H54 (cell line): Measurements from ENCODE around the gene BTBD19.
"Not testable (repeated sequence)": the region's sequence is repeated elsewhere in the genome, so short reads cannot be mapped to it uniquely, and the experiment has no call there.

Experiments
- DNase-seq: peaks from one replicate; pipeline ENCODE4 v3.0.0; 2011; ENCODE audit warnings: low spot score, mixed read lengths; ENCODE audit not compliant: insufficient read length
- FAIRE-seq: peaks from 3 replicates; lab custom pipeline; 2011; peaks lifted over from hg19 to GRCh38; lab: Jason Lieb, UNC
- POLR2A ChIP-seq: IDR thresholded peaks from 2 replicates; pipeline ENCODE4 v1.6.1; 2011; ENCODE audit warnings: low read depth, mild to moderate bottlenecking, low read length

BTBD19 gene

GRCh38 chr1:44784094-44785028, 24.0 kb upstream of the BTBD19 start:
- FAIRE-seq (no peak), DNase-seq (no peak)
- no peak for TF ChIP-seq POLR2A

DNA sequence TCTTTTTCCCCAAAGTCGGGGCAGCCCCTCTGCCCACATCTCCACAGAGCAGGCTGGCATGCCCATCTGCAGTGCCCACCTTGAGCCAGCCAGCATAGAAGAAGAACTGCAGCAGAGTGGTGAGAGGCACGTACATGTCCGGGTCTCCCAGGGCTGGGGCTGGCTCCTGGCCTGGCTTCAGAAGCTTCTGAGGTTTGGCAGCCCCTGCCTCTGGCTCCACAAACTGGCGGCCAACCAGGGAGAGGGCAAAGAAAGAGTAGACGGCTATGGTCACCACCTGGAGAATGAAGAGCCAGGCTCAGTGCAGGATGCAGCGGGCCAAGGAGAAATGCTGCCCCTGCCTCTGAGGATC, 23.3 kb upstream of the BTBD19 start:
- FAIRE-seq (no peak), DNase-seq (no peak)
- TF ChIP-seq POLR2A = no peak

GRCh38 chr1:44785501-44786137, 22.7 kb upstream of the BTBD19 start:
- FAIRE-seq = no peak
- TF ChIP-seq POLR2A = no peak
- DNase-seq = no peak

DNA sequence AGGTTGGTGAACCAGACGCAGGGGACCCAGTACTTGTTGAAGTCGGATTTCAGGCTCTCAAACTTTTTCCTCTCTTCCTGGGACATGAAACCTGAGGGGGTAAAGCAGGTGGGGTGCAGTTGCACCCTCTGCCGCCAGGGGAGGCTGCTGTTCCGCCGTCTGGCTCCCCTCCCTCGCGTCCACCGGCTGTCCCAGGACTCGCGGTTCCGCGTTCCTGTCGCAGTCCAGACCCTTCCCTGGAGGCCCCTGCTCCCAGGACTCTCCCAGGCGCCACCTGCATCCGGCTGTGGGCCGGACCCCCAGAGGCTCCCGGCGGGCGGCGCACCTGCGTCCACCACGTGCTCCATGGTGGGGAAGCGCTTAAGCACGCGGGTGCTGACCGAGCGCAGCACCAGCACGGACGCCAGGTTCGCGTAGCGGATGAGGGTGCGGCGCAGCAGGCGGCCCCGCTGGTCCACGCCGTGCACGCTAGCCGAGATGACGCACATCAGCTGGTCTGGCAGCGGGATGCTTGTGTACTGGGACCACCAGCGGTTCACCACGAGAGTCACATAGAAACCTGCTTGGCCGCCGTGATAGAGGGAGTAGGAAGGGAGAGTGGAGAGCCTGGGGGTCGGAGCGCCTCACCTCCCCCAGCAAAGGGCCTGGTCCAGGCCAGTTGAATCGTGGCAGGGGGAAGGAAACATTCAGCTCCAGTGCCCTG, 22.0 kb upstream of the BTBD19 start:
- FAIRE-seq (no peak), DNase-seq (peak; percentile 60)
- no peak for TF ChIP-seq POLR2A

DNA sequence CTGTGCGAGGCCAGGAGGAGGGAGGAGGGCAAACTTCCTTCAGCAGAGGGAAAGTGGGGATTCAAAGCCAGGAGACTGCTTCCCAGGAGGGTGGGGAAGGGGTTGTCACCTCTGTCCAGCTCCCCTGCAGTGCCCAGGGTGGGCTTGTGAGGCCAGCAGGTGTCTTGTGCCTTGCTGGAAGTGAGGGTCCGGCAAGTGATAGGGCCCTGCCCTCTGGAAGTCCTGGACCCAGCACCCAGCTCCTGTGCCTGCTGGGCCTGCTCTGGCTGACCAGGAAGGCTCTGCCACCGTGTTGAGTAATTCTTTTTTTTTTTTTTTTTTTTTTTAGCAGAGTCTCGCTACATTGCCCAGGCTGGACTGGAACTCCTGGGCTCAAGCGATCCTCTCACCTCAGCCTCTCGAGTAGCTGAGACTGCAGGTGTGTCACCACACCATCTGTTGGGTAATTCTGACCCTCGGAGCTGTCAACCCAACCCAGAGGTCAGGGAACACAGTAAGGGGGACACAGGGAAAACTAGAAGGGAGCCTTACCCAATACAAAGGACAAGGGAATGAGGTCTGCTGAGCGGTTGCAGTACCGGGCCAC, 21.4 kb upstream of the BTBD19 start:
- DNase-seq (no peak), FAIRE-seq (no peak)
- TF ChIP-seq POLR2A = no peak

DNA sequence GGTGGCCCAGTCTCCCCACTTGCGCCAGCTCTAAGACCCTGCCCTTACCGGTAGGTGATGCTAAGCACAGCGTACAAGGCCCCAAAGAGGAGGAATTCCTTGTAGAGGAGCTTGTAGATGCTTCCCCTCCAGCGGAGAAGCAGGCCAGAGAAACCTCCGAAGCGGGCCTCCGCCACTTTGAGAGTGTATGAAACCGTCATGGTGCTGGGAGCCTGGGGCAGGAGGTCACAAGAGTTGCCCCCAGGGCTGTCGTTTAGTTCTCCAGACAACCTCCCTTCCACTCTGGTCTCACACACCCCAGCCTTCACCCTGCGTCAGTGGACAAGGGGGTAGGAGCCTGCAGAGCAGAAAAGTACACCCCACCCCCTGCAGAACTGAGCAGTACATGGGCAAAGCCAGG, 20.8 kb upstream of the BTBD19 start:
- FAIRE-seq (no peak), DNase-seq (no peak)
- TF ChIP-seq POLR2A = no peak

DNA sequence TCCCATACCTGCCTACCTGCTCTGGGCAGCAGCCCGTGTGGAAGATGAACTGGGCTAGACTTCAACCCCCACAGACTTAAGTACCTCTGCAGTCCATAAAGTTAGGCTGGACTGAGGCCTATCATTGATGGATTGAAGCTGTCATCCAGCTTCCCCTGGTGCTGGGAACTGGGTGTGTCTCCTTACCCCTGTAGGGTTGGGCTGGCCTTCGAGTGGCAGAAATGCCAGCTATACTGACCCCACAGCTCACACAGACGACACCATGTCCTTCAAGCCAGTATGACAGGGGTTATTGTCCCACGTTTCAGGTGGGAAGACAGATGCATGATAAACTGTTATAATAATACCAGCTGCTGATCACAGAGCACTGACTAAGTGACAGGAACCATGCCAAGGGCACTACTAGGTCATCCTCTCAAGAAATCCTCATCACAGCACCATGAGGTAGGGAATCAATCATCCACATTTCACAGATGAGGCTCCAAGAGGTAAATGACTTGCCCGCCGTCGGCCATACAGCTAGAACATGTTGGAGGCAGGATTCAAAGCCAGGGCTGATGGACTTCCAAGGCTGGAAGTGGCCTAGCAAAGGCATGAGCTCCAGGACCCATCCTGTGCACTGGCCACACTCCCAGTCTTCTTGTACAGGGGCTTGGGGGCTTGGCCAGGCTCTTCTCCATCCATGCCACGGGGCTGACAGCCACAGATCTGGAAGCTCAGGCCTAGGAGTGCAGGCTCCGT, 20.0 kb upstream of the BTBD19 start, which contains the start of gene BEST4:
BEST4 (minus strand) TSS at position 51 of the 741 bp plus-strand sequence. CDS start 465 bp downstream, outside the sequence.
- TF ChIP-seq POLR2A = no peak
- FAIRE-seq (no peak), DNase-seq (no peak)

DNA sequence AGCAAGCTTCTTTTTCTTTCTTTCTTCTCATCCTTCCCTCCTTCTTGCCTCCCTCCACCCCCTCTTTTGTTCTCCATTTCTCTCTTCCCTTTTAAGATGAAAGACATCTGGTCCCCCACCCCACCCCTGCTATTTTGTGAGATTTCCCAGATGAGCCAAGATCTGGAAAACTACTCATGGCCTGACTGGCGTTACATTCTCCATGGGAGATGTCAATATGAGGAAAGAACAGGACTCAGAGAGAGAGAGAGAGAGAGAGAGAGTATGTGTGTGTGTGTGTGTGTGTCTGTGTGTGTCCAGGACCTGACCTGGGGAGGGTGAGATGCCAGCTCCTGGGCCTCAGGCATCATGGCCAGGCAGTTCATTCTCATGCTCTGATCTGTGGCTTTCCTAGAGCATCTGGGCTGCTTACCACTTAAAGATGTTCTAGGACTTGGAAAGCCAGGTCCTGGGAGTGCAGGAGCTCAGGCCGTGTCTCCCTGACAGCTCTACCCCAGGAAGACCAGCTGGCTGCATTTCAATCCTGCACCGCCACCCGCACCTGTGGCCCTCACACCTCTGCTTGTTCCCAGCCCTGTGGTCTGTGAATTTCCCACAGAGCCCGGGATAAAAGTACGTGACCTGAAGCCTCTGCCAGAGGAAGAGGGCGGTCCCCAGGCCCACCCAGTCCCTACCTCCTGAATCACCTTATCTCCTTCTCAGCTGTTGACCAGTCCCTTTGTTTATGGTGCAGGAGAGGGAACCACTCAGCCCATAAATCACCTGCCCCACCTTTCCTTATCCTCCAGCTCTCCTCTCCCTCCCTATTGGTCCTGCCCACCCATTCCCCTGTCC, 17.1 kb upstream of the BTBD19 start:
- FAIRE-seq (no peak), DNase-seq (no peak)
- no peak for TF ChIP-seq POLR2A

- no peak for DNase-seq
- no peak for TF ChIP-seq POLR2A
- FAIRE-seq = no peak
Measured at GRCh38 chr1:44792736-44793502, 15.4 kb upstream of the BTBD19 start.

GRCh38 chr1:44797886-44798285, 10.4 kb upstream of the BTBD19 start:
- not testable (repeated sequence) for DNase-seq, FAIRE-seq

- no peak for FAIRE-seq
- no peak for DNase-seq
- TF ChIP-seq POLR2A = no peak
Measured at GRCh38 chr1:44798481-44799365, 9.6 kb upstream of the BTBD19 start.
